22Rv1 (cell line): ENCODE measurements around the gene FUT1.

Experiments
- CTCF ChIP-seq: fragments of 450-650 bp; IDR thresholded peaks from 2 replicates; pipeline ENCODE4 v1.5.1; 2017; ENCODE audit warnings: mild to moderate bottlenecking
- ZFX ChIP-seq: fragments of 450-650 bp; IDR thresholded peaks from 2 replicates; pipeline ENCODE4 v1.6.1; 2017; ENCODE audit warnings: antibody characterized with exemption, borderline replicate concordance

- TF ChIP-seq ZFX (no peak), CTCF (no peak)
Observed at GRCh38 chr19:48741129-48741999, 11.1 kb downstream of the FUT1 start.
